Panc1 (cell line): ENCODE data around the gene CHCHD3. TPM values are rescaled to one million over a fixed set of nuclear protein-coding genes. Genes with fewer than 3 reads are reported as not detected.

ENCODE experiments used
- ATAC-seq: fragments of 200-7000 bp; cut with Tn5 transposase; 2 replicates; pipeline ENCODE4 v1.9.1; 2020; ENCODE audit warnings: mild to moderate bottlenecking, moderate library complexity
- BruUV-seq: library from RNA; stranded (reverse); fragments of 400-500 nt; replicated peaks from 2 replicates; lab custom pipeline; 2021; lab: Mats Ljungman, UMichigan
- CTCF ChIA-PET: fragments of 300-600 bp; sonication (Branson Sonifier 250); formaldehyde crosslinking; loops from one replicate; lab custom pipeline; 2022; ENCODE audit warnings: antibody characterized with exemption; lab: Charles Lee
- POLR2A ChIA-PET: fragments of 300-600 bp; sonication (Branson Sonifier 250); formaldehyde crosslinking; loops from one replicate; lab custom pipeline; 2022; ENCODE audit warnings: antibody characterized with exemption; lab: Charles Lee
- DNase-seq: peaks from one replicate; pipeline ENCODE4 v3.0.0-alpha.2; 2010; ENCODE audit warnings: low read depth, low spot score
- H3K27ac ChIP-seq: 2 replicates; pipeline ENCODE4 v1.5.1; 2011; ENCODE audit warnings: mild to moderate bottlenecking, low read length, inconsistent platforms
- H3K27me3 ChIP-seq: fragments of 200-500 bp; sonication (Bioruptor generic); 2 replicates; pipeline ENCODE4 v1.6.0; 2014; ENCODE audit warnings: low read length, inconsistent platforms; ENCODE audit not compliant: control insufficient read depth, insufficient read depth
- H3K36me3 ChIP-seq: fragments of 200-500 bp; sonication (Bioruptor generic); 2 replicates; pipeline ENCODE4 v1.5.1; 2014; ENCODE audit warnings: inconsistent platforms, mild to moderate bottlenecking, low read length, moderate library complexity; ENCODE audit not compliant: control insufficient read depth, insufficient read depth
- H3K4me1 ChIP-seq: 2 replicates; pipeline ENCODE4 v1.5.1; 2011; ENCODE audit warnings: inconsistent platforms, mild to moderate bottlenecking, low read length, moderate library complexity; ENCODE audit not compliant: control insufficient read depth, insufficient read depth
- H3K4me3 ChIP-seq, 2 experiments: 2 replicates each; pipeline ENCODE4 v1.5.1; 2011 to 2012; ENCODE audit warnings: low read depth in 2 of 2, low read length in 2 of 2, mild to moderate bottlenecking in 2 of 2, inconsistent platforms in 1 of 2, moderate library complexity in 1 of 2
- H3K9me3 ChIP-seq: fragments of 200-500 bp; sonication (Bioruptor generic); 2 replicates; pipeline ENCODE4 v1.5.1; 2014; ENCODE audit warnings: low read depth, mild to moderate bottlenecking, inconsistent platforms, low read length, moderate library complexity; ENCODE audit not compliant: control insufficient read depth, insufficient read depth
- CTCF ChIP-seq: fragments of 450-650 bp; IDR thresholded peaks from 2 replicates; pipeline ENCODE4 v1.5.1; 2017; ENCODE audit warnings: mild to moderate bottlenecking
- POLR2AphosphoS5 ChIP-seq: IDR thresholded peaks from 2 replicates; pipeline ENCODE4 v1.6.1; 2012; ENCODE audit warnings: mild to moderate bottlenecking, low read depth, low read length, moderate library complexity
- REST ChIP-seq, 2 experiments: IDR thresholded peaks; 2 replicates each; pipeline ENCODE4 v1.6.1; 2011 to 2012; ENCODE audit warnings: low read depth in 2 of 2, control low read depth in 1 of 2, low read length in 1 of 2, mild to moderate bottlenecking in 1 of 2, moderate library complexity in 1 of 2; ENCODE audit not compliant: insufficient read depth in 1 of 2
- SIN3A ChIP-seq: IDR thresholded peaks from 2 replicates; pipeline ENCODE4 v1.6.1; 2012; ENCODE audit warnings: low read depth, mild to moderate bottlenecking, low read length, moderate library complexity, borderline replicate concordance; ENCODE audit not compliant: insufficient read depth
- TCF7L2 ChIP-seq: IDR thresholded peaks from 2 replicates; pipeline ENCODE4 v1.6.1; 2011; ENCODE audit warnings: mild to moderate bottlenecking, low read depth, low read length, inconsistent platforms
- in situ Hi-C: cut with HindIII; loops from 2 replicates; pipeline ENCODE4 v1.10.0; 2016; ENCODE audit warnings: low sequenced_read_pairs, low pct_unique_long_range_greater_than_20kb
- intact Hi-C: fragments of 100-400 bp; cut with micrococcal nuclease; formaldehyde crosslinking; loops from one replicate; pipeline ENCODE4 v1.10.0; 2022; ENCODE audit not compliant: unreplicated experiment
- total RNA-seq: library from RNA; stranded (reverse); gene quantifications from one replicate; pipeline ENCODE4 v1.2.1, GENCODE V29; 2021; ENCODE audit not compliant: unreplicated experiment

The CHCHD3 gene
- total RNA-seq, 1 experiment from 2014 or later = 109 TPM

DNA sequence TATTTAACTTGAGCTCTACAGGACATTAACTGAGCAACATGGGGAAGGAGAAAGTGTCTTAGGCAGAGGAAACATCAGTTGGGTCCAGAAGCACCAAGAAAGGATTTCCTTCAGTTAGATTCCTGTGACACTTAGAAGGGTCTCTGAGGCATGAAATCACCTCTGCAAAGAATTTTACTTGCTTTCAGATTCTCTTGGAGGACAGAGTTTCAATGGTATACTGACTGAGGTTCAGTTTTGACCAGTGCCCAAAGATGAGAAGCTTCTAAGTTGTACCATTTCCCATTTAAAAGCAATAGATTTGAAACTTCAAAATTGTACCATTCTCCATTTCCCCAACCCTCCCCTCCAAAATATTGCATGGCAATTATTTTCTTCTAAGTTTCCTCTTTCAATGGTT, 102.4 kb downstream of the CHCHD3 start:
- no peak for TF ChIP-seq TCF7L2
- no peak for TF ChIP-seq SIN3A
- TF ChIP-seq REST (IDR thresholded peaks at IDR 0.05; ENCODE audit: insufficient read depth in 1 of 2, low read depth in 2 of 2, low read length in 1 of 2) = no peak
- TF ChIP-seq CTCF = no peak
- no peak for TF ChIP-seq POLR2AphosphoS5
- in situ Hi-C loops (no loop called here), intact Hi-C loops (no loop called here)
- DNase-seq (no peak), ATAC-seq (no peak)
- POLR2A ChIA-PET = no interaction called here
- H3K27ac ChIP-seq = no peak overlapping the region
- H3K4me1 ChIP-seq = no peaks in the 10 kb centered on the region
- H3K36me3 ChIP-seq = no peaks in the 10 kb centered on the region
- H3K4me3 ChIP-seq = no peak overlapping the region
- no peaks in the 10 kb centered on the region for H3K9me3 ChIP-seq
- H3K27me3 ChIP-seq = no peaks in the 10 kb centered on the region
- no TSS peak for BruUV-seq
- CTCF ChIA-PET = no interaction called here

DNA sequence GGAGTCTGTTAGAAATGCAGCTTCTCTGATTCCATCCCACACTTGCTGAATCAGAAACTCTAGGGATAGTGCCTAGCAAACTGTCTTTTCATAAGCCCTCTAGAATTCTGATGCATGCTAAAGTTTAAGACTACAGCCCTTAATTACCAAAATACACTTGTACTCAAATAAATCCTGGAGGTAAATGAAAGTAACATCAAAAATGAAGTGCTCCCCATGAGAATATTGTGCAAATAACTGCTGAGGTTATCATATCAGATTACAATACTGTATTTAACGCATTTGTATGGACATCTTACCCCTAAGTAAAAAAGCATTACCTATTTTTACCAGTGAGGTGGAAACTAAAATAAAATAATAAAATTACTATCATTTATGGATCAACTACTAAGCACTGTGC, 104.7 kb downstream of the CHCHD3 start:
- H3K36me3 ChIP-seq = peaks cover 2% of the 10 kb centered on the region; the same call in 1 of the 2 replicates
- BruUV-seq = no TSS peak
- ChIA-PET POLR2A (no interaction called here), CTCF (no interaction called here)
- intact Hi-C loops (no loop called here), in situ Hi-C loops (no loop called here)
- no peaks in the 10 kb centered on the region for H3K4me1 ChIP-seq
- DNase-seq (no peak), ATAC-seq (no peak)
- H3K27me3 ChIP-seq = no peaks in the 10 kb centered on the region
- no peak for TF ChIP-seq SIN3A
- no peak for TF ChIP-seq REST (IDR thresholded peaks at IDR 0.05; ENCODE audit: insufficient read depth in 1 of 2, low read depth in 2 of 2, low read length in 1 of 2)
- TF ChIP-seq POLR2AphosphoS5 = no peak
- TF ChIP-seq CTCF = no peak
- no peak for TF ChIP-seq TCF7L2
- H3K9me3 ChIP-seq = no peaks in the 10 kb centered on the region
- H3K4me3 ChIP-seq = no peak overlapping the region
- H3K27ac ChIP-seq = no peak overlapping the region
